HG02840 (cell line): Measurements from ENCODE around the gene FMO5.
"Not testable (repeated sequence)": the region's sequence is repeated elsewhere in the genome, so short reads cannot be mapped to it uniquely, and the experiment has no call there.

Experiments
- ATAC-seq: cut with Tn5 transposase; IDR thresholded peaks from one replicate; pipeline ENCODE4 v1.9.1; 2021; ENCODE audit warnings: mild to moderate bottlenecking, moderate library complexity, moderate number of reproducible peaks; ENCODE audit not compliant: unreplicated experiment, low FRiP score

FMO5 gene

GRCh38 chr1:147240131-147240721, 15.1 kb upstream of the FMO5 start:
- not testable (repeated sequence) for ATAC-seq

GRCh38 chr1:147238925-147239820, 14.0 kb upstream of the FMO5 start:
- ATAC-seq = no peak

- ATAC-seq = no peak
Observed at GRCh38 chr1:147238053-147238902, 13.1 kb upstream of the FMO5 start.

GRCh38 chr1:147236959-147237791, 12.0 kb upstream of the FMO5 start:
- no peak for ATAC-seq

- ATAC-seq = no peak
Observed at GRCh38 chr1:147236448-147236847, 11.3 kb upstream of the FMO5 start.

GRCh38 chr1:147235822-147236221, 10.7 kb upstream of the FMO5 start:
- no peak for ATAC-seq

- ATAC-seq = not testable (repeated sequence)
Observed at GRCh38 chr1:147233903-147234302, 8.8 kb upstream of the FMO5 start.

- not testable (repeated sequence) for ATAC-seq
Observed at GRCh38 chr1:147231032-147231431, 5.9 kb upstream of the FMO5 start.

GRCh38 chr1:147223740-147224615, 1.2 kb downstream of the FMO5 start:
- no peak for ATAC-seq

- no peak for ATAC-seq
Observed at GRCh38 chr1:147218606-147219005, 6.5 kb downstream of the FMO5 start.

- no peak for ATAC-seq
Observed at GRCh38 chr1:147217141-147217540, 8.0 kb downstream of the FMO5 start.

GRCh38 chr1:147216124-147216523, 9.0 kb downstream of the FMO5 start:
- no peak for ATAC-seq

GRCh38 chr1:147215540-147215916, 9.6 kb downstream of the FMO5 start:
- ATAC-seq = no peak

- no peak for ATAC-seq
Observed at GRCh38 chr1:147214842-147215539, 10.1 kb downstream of the FMO5 start.

GRCh38 chr1:147214325-147214724, 10.8 kb downstream of the FMO5 start:
- no peak for ATAC-seq

- no peak for ATAC-seq
Observed at GRCh38 chr1:147213271-147213670, 11.9 kb downstream of the FMO5 start.

GRCh38 chr1:147211577-147211976, 13.6 kb downstream of the FMO5 start:
- ATAC-seq = no peak

- ATAC-seq = no peak
Observed at GRCh38 chr1:147210987-147211386, 14.2 kb downstream of the FMO5 start.
